IPS-NIHi7 (cell line): ENCODE data around the gene CCL28.
"Not testable (repeated sequence)": the region's sequence is repeated elsewhere in the genome, so short reads cannot be mapped to it uniquely, and the experiment has no call there.

ENCODE experiments used
- DNase-seq: peaks from one replicate; pipeline ENCODE4 v3.0.0; 2012; ENCODE audit warnings: mixed read lengths; ENCODE audit errors: extremely low spot score

CCL28 gene, protein sequence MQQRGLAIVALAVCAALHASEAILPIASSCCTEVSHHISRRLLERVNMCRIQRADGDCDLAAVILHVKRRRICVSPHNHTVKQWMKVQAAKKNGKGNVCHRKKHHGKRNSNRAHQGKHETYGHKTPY

DNA sequence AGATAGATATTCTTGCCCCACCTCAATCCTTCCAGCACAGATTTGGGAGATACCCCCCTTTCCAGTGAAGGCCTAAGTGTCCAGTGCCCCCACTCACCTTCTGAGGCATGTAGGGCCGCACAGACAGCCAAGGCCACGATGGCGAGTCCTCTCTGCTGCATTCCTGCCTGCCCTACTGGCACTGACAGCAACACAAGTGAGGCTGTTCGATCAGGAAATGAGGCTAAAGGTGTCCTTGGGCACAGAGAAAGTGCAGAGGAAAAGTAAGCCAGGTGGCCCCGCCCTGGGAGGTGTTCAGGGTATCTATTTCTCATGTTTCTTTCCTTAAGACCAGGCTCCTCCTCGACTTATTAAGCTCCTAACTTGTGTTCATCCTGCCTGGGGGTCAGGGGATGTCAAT lies at the start of gene CCL28:
Gene CCL28, minus strand, starts transcription at position 236 of the 400 bp plus-strand sequence. Its CDS starts 75 bp downstream, at position 161.
- DNase-seq, result no peak

DNA sequence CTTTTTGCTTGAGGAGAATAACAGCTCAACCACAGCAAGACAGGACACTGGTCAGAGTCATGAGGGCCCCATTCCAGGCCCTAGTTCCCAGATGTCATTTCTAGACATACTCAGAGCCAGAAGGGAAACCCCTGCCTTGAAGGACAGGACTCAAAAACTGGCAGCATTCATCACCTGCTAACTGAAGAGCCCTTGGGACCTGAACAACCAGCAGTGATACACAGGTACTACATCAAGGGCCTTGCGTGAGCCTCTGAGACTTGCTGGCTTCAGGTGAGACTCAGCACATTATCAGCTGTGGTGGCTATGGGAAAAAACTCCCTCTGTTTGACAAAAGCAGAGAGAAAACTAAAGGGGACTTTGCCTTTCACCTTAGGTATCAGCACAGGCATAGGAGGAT lies 48.9 kb upstream of the CCL28 start:
- DNase-seq, result no peak

DNA sequence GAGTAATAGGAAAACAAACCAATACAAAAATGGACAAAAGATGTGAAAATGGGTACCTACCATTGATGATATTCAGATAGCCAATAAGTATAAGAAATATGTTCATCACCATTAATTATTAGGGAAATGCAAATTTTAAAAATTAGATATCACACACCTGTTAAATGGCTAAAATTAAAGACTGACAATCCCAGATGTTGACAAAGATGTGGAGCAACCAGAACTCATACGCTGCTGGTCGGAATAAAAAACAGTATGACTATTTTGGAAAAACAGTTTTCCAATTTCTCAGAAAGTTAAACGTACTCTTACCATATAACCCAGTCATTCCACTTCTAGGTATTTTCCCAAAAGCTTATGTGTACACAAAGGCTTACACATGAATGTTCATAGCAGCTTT lies 44.4 kb upstream of the CCL28 start:
- no peak for DNase-seq

DNA sequence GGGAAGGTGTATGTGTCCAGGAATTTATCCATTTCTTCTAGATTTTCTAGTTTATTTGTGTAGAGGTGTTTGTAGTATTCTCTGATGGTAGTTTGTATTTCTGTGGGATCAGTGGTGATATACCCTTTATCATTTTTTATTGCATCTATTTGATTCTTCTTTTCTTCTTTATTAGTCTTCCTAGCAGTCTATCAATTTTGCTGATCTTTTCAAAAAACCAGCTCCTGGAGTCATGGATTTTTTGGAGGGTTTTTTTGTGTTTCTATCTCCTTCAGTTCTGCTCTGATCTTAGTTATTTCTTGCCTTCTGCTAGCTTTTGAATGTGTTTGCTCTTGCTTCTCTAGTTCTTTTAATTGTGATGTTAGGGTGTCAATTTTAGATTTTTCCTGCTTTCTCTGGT lies 29.4 kb upstream of the CCL28 start:
- DNase-seq, result not testable (repeated sequence)

DNA sequence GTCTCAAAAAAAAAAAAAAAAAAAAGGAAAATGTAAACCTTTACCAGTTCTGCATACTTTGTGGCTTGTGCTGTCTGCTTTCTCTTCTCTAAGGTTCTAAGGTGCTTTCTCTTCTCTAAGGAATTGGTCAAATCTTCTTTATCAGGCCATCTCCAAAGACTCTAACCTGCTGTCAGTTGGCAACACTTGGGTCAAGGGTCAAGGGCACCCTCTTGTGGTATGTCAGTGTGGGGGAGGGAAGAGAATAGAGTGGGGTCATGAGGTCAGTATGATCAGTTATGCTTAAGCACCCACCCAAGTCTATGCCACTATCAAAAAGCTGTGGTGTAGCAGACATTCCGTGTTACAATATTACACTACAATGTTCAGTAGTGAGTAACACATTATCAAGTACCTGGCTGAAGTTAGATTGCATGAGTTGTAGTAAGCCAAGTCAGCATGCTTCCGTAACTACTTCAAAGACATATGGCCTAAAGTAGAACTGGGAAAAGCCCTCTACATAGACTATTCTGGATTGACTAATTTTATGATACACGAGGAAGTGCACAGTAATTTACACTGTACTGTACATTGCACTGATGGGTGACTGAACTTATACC lies 25.0 kb upstream of the CCL28 start:
- no peak for DNase-seq

DNA sequence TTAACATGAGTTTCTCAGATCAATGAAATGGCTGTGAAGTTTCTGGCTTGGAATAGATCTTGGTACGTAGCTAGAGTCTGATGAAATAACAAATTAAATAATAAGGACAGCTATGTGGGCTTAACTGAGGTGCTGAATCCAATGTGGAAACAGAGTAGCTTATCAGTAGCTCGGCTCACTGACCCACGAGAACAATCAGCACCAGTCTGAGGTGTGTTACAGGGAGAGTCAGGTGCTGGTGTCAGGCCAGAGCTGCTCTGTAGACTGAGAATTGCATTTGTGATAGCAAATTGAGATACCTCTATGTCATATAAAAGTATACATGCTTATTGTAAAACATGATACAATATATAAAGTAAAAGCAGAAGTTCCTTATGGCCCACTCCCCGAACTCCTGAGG lies 21.2 kb upstream of the CCL28 start:
- no peak for DNase-seq

DNA sequence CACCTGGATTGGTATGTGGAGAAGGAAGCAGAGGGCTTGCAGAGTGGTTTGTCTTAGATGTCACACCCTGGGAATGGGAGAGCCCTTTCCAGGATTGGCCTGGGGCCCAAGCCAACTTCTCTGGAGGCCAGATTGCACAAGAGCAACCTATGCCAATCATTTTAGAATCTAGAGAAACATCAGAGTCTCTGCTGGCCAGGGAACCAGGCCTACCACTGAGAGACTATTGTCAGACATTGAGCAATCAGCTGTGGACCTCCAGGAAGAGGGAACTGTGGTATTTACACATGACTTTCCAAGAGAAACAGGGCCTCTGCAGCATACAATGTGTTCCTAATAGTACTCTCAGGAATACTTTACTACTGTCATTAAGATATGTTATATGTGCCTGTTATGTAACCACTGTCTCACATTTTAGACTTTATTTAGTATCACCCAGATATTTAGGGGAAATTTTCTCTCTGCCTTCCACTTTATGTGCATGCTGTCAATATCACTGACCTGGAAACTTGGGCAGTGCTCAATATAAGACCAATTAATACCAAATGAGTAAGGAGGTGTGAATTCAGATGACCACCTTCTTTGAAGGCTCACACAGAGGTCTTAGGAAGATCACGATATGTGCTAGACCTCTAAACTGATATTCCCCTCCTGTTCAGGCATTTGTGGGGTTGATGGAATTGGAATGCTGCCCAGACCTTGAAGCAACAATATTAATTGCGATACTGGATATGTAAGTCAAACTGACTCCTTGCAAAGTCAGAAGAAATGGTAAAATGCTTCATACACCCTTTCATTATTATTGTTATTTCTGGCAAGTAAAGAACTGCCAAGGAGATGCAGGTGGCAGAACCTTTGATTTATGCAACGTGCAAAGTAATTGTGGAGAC lies 20.5 kb upstream of the CCL28 start:
- DNase-seq, result peak; percentile 22

DNA sequence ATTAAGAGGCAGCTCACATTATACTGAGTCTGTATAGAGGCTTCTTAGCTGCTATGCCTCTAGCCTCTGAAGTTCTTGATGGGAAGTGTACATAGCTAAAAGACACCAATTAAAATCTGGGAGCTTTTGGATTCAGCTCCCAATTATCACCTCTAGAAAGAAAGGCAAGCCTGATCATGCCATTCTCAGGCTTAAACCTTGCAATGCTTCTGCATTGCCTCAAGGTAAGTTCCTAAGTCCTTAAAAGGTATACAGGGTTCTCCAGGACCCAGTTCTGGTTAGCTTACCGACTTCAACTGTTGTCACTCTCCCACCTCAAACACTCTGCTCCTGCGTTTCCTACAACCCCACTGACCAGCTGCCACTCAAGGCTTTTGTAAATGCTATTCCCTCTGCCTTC lies 17.5 kb upstream of the CCL28 start:
- DNase-seq, result no peak

DNA sequence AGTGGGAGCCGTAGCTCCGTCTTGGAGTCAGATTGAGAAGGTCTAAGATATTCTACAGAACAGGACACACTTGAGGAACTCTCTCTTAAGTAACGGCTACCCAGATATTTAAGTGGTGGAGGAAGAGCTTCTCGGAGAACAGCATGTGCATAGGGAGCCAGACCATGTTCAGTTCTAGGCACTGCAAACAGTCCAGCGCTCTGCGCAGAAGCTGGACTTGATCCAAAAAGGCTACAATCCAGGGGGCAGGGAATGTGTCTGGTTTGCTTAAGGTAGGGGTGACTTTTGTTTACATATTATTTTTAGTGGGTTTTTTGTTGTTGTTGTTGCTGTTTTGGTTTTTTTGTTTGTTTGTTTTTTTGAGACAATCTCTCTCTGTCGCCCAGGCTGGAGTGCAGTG lies 16.8 kb upstream of the CCL28 start:
- DNase-seq, result no peak

DNA sequence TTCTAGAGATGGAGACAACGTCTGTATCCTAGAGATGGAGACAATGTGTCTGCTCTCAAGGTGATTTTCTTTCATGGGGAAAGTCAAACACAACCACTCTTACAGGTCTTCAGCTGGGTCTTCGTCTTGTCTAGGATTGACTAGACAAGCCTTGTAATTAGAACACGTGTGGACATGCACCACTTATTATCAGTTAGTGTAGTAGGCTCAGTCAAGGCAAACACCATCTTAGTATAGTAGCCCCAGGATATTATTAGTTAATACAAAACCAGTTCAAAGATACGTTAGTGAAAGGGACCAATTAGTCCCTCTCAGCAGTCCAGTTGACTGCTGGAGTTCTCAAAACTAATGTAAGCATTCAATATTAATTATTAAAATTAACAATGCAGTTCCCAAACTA lies 15.1 kb upstream of the CCL28 start:
- no peak for DNase-seq

DNA sequence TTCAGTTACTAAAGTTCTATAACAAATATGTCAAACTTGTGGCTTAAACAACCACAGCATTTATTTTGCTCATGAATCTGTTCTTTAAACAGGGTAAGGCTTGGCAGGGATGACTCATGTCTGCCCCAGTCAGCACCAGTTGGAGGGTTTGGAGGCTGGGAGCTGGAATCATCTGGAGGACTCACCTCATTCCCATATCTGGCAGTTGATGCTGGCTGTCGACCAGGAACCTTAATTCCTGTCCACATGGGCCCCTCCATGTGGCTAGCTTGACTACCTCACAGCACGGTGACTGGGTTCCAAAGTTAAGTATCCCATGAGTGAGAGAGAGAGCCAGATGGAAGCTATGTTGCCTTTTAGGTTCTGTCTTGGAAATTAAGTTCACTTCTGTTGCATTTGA lies 13.8 kb upstream of the CCL28 start:
- no peak for DNase-seq

DNA sequence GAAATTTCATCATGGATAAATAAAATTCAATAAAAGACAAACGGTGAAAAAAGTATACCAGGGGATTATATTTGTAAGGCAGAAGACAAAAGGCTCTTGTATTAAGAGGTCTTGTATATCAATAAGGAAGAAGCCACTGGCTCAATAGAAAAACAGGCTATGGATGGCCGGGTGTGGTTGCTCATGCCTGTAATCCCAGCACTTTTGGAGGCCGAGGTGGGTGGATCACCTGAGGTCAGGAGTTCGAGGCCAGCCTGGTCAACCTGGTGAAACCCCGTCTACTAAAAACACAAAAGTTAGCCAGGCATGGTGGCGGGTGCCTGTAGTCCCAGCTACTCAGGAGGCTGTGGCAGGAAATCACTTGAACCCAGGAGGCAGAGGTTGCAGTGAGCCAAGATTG lies 10.9 kb upstream of the CCL28 start:
- not testable (repeated sequence) for DNase-seq

DNA sequence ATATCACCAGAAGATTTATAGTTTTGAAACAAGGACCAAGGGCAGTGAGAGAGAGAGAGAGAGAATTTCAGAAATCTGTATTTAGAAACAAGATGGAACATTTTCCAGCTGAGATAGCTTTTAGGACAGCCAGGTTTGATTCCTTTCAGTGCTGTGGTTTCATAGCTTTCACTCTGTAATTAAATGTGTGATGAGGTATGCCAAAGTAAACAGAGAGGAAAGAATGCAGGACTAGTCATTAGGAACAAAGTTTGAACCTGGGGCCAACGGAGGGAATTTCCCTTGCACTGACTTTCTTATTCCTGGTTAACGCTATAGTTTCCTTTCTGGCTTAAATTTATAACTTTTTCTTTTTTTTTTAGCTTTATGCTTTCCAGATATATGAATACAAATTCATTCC lies 10.0 kb upstream of the CCL28 start:
- no peak for DNase-seq

DNA sequence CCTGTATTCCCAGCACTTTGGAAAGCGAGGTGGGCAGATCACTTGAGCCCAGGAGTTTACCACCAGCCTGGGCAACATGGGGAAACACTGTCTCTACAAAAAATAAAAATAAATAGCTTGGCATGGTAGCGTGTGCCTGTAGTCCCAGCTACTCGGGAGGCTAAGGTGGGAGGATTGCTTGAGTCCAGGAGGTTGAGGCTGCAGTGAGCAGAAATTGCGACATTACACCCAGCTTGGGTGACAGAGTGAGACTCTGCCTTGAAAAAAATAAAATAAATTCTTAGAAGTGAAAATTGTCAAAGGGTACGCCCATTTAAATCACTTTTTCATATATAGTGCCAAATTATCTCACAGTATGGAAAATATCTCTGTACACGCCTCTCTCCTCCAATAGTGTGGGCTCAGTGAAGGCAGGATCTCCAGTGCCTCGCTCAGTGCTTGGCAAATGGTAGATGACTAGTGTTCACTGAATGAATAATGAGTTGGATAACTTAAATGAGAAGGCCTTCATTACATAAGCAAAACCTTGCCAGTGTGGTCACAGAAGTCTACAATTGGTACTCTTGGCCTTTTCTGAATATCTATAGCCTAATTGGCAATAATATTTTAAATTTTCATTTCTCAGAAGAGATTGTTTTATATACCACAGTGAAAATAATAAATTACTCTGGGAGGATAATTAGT lies 9.4 kb upstream of the CCL28 start:
- DNase-seq, result no peak

DNA sequence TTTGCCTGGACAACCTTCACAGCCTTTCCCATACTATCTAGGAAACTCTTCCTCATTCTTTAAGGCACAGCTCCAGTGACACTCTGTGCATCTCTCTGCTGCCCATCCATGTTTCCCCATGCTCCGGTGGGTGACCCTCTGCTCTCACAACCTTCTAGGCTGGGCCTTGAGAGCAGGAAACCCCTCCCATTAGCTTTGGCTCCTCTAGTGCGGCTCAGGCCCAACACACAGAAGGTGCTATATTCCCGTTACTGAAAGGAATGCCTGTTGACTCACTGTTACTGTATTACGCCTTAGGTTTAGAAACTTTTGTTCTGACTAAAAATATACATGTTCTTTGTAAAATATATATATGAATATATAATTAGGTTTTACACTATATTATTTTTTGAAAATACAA lies 8.1 kb upstream of the CCL28 start:
- DNase-seq, result peak; percentile 43

DNA sequence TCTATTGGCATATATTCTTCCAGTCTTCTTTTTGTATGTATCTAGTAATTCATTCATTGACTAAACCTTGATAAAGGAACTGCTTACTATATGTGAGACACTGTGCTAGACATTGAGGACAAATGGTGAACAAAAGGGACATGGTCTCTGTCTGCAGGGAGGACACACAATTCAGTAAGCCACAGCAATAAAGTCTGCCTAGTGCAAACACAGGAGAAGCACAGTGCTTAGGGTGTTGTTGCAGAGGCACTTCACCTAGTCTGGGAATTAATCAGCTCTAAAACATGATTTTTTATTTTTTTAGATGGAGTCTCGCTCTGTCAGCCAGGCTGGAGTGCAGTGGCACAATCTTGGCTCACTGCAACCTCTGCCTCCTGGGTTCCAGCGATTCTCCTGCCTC lies 6.4 kb upstream of the CCL28 start:
- DNase-seq, result no peak

DNA sequence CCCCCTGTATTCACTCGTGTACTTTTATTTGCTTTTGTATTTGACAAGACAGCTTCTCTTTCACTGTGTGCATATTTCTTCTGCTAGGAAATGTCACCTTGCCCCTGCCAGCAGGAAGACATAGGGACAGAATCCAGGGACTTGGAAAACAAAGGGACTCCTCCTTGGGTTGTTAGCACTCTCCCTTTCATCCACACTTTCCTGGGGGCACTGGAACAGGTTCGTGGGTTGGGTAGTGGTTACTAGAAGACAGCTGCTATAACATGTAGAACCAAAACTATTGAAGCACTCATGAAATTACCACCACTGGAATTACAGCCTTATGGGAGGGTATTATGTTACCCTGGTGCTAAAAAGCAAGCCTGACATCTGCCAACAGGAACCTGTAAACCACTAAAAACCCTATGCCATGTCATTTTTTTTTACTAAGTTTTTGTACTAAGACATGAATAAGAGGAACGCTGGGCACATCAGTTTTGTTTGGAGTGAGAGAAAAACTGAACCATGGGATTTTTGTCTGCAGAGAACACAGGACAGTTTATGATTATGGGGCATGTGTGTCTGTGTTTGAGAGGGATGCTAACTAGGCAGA lies 4.7 kb upstream of the CCL28 start:
- no peak for DNase-seq

DNA sequence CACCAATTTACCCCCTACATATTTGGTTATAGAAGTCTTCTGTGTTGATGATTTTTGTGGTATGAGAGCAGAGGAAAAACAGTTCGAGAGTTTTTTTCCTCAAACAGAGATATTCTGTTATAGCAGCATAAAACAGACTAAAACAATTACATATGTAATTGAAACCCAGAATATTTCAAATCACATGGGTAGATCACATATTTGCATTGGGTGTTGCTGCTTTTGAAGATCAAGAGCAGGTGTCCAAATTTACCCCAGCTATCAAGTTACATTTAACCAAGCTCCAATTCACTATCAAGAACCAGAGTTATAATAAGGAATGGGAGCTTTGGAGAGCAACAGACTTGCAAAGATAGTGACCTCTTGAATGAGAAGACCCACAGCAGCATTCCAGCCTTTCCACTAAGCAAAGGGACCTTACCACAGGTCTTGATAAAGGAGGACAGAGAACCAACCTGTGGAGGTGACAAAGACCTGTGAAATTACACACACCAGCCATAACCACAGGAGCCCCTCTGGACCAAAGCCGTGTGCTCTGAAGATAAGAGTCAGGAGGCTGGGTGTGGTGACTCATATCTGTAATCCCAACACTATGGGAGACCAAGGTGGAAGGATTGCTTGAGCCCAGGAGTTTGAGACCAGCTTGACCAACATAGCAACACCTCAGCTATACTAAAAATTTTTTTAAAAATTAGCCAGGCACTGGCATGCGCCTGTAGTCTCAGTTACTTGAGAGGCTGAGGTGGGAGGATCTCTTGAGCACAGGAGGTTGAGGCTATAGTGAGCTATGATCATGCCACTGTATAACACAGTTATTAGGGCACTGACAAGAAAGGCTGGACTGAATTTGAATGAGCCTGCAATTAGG lies 4.0 kb upstream of the CCL28 start:
- no peak for DNase-seq

DNA sequence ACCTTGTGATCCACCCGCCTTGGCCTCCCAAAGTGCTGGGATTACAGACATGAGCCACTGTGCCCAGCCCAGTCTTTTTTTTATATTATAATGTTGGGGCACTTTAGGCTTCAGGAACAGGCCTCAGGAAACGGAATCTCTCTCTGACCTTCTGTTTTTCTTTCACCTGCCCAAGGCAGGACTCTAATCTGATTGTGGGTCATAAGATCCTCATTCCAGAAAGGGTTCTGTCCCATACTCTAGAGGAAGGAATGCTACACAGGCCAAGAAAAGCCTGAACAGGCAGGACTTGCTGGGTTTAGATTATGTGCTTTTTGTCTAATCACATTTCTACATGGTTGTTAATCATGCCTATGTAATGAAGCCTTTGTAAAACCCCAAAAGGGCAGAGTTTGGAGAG lies 1.8 kb upstream of the CCL28 start:
- no peak for DNase-seq

DNA sequence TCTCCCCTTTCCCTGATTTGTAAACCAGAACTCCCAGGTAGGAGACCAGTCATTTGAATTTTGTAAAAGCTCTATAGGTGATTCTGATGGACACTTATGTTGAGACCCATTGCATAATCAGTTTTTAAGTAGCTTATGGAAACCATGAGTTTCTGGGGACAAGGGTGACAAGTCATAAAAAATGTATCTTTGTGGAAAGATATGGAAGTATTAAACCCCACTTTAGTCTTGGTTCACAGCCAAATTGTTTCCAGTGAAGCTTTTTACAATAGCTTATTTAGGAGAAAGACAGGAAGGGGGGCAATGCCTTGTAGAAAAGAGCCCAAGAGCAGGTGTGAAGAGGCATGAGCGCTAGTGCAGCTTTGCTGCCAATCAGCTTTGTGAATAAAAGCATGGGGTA lies 453 bp upstream of the CCL28 start:
- no peak for DNase-seq

DNA sequence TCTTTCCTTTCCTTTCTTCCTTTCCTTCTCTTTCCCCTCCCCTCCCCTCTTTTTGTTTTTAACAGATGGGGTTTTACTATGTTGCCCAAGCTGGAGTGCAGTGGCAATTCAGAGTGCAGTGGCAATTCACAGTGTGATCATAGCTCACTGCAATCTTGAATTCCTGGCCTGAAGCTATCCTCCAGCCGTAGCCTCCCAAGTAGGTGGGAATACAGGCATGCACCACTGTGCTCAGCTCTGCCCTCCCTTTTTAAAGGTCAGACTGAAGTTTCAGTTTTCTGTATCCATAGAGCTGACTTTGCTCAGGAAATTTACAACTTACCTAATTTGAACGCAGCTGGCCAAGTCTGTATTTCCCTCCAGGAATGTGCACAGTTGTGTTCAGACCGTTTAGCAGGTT lies 696 bp downstream of the CCL28 start:
- DNase-seq, result no peak
